ENCODE results near the gene COX7A2. TPM values are rescaled to one million over a fixed set of nuclear protein-coding genes. Genes with fewer than 3 reads are reported as not detected.

Gene COX7A2
- total and polyA plus RNA-seq, 2 donors (not counting 1 experiment from before 2014, with no cell fraction given), result 83.8 to 160 TPM

- no peaks in the 10 kb centered on the region for H3K36me3 ChIP-seq (replicated peaks in 1 of 2; ENCODE audit: control extremely low read depth in 1 of 2, control insufficient read depth in 1 of 2, extremely low read depth in 1 of 2, insufficient read depth in 2 of 2, low read length in 1 of 2)
- Mint-ChIP-seq H3K4me3 (peak within 1 kb of the TSS; percentile 74), H3K27me3 (peaks cover 85% of the 10 kb centered on the region), H3K9me3 (ENCODE audit: insufficient read depth) (no peaks in the 10 kb centered on the region), H3K27ac (peak within 1 kb of the TSS; percentile 32), H3K4me1 (peaks cover 62% of the 10 kb centered on the region)
- H3K4me3 ChIP-seq (ENCODE audit: control extremely low read depth in 1 of 5, extremely low read depth in 1 of 5, insufficient read depth in 1 of 5, low read depth in 2 of 5, low read length in 4 of 5), result peak within 1 kb of the TSS in 4 of 5 experiments; percentile 0 to 34 (median 26)
- 3% methylated on average over 61 of the region's 64 CpGs for WGBS (ENCODE audit: insufficient coverage)
- CTCF ChIA-PET, result interaction anchor here (0.8 to 10.7 kb wide), 5 partner anchors 13 to 1476 kb away, joined by 3 to 388 read pairs (median 52); no protein-coding TSS in a partner anchor
- H3K9ac ChIP-seq (ENCODE audit: low read length), result peak within 1 kb of the TSS; percentile 43
- H3K27me3 ChIP-seq (replicated peaks in 1 of 4; ENCODE audit: control extremely low read depth in 1 of 4, control insufficient read depth in 3 of 4, insufficient read depth in 4 of 4, low read length in 3 of 4), result peaks cover 0 to 83% (median 59%) of the 10 kb centered on the region in 4 experiments
- ATAC-seq (ENCODE audit: low read depth) (no peak), DNase-seq (peak; percentile 52)
- TF ChIP-seq EZH2 (IDR thresholded peaks at IDR 0.05; ENCODE audit: borderline replicate concordance, insufficient read depth, low read depth, low read length, poor library complexity, severe bottlenecking), result no peak
- TF ChIP-seq CTCF (IDR thresholded peaks at IDR 0.05), result no peak
- no peak within 1 kb of the TSS for H3K27ac ChIP-seq (ENCODE audit: low read length in 2 of 2)
- POLR2A ChIA-PET, result no interaction called here
- peak within 1 kb of the TSS; percentile 64 for H3K4me2 ChIP-seq (replicated peaks; ENCODE audit: low read depth, low read length, poor library complexity, severe bottlenecking)
- no peaks in the 10 kb centered on the region for H3K79me2 ChIP-seq (ENCODE audit: control insufficient read depth, insufficient read depth, low read length)
- H3K9me3 ChIP-seq (ENCODE audit: control extremely low read depth in 1 of 3, control insufficient read depth in 2 of 3, insufficient read depth in 1 of 3, low read length in 2 of 3), result peaks cover 0 to 38% (median 0%) of the 10 kb centered on the region in 3 donors
- intact Hi-C loops (cut with micrococcal nuclease), result no loop called here
- peak within 1 kb of the TSS; percentile 64 for H2AFZ ChIP-seq (ENCODE audit: insufficient read depth, low read depth, low read length, poor library complexity, severe bottlenecking)
- H3K4me1 ChIP-seq (ENCODE audit: control insufficient read depth in 2 of 2, insufficient read depth in 2 of 2, low read length in 2 of 2), result peaks cover 57 to 62% of the 10 kb centered on the region in 2 donors
- no peaks in the 10 kb centered on the region for H4K20me1 ChIP-seq (ENCODE audit: control insufficient read depth, insufficient read depth, low read length, poor library complexity, severe bottlenecking)
Observed at GRCh38 chr6:75205776-75206575, 37.6 kb downstream of the COX7A2 start, which contains the start of gene COL12A1. COL12A1 (minus strand) TSS chr6:75206053; CDS start chr6:75202792, 3,261 bp downstream.

Measured in B cell (primary cell).